Hepatocyte (in vitro differentiated cells): ENCODE data around the gene CREG2.

ENCODE experiments used
- CTCF ChIP-seq: fragments of 200-600 bp; sonication (generic); IDR thresholded peaks from 2 replicates; pipeline ENCODE4 v1.5.1; 2016; ENCODE audit warnings: antibody characterized with exemption, mild to moderate bottlenecking; ENCODE audit not compliant: poor library complexity
- EZH2 ChIP-seq: fragments of 200-600 bp; sonication (generic); IDR thresholded peaks from 2 replicates; pipeline ENCODE4 v1.6.1; 2016; ENCODE audit warnings: antibody characterized with exemption, mild to moderate bottlenecking, borderline replicate concordance
- EZH2phosphoT487 ChIP-seq: fragments of 200-600 bp; sonication (generic); IDR thresholded peaks from one replicate; pipeline ENCODE4 v1.6.1; 2018; ENCODE audit warnings: antibody characterized with exemption, mild to moderate bottlenecking, low read depth, moderate library complexity; ENCODE audit not compliant: unreplicated experiment, severe bottlenecking

- TF ChIP-seq EZH2phosphoT487 (no peak), CTCF (no peak), EZH2 (no peak)
Measured at GRCh38 chr2:101410114-101410513, 22.8 kb upstream of the CREG2 start.
